HG02981 (cell line): ENCODE measurements around the gene MRPL10.

Source experiments
- ATAC-seq: cut with Tn5 transposase; IDR thresholded peaks from one replicate; pipeline ENCODE4 v1.9.1; 2021; ENCODE audit warnings: mild to moderate bottlenecking, moderate library complexity; ENCODE audit not compliant: unreplicated experiment

The MRPL10 gene

DNA sequence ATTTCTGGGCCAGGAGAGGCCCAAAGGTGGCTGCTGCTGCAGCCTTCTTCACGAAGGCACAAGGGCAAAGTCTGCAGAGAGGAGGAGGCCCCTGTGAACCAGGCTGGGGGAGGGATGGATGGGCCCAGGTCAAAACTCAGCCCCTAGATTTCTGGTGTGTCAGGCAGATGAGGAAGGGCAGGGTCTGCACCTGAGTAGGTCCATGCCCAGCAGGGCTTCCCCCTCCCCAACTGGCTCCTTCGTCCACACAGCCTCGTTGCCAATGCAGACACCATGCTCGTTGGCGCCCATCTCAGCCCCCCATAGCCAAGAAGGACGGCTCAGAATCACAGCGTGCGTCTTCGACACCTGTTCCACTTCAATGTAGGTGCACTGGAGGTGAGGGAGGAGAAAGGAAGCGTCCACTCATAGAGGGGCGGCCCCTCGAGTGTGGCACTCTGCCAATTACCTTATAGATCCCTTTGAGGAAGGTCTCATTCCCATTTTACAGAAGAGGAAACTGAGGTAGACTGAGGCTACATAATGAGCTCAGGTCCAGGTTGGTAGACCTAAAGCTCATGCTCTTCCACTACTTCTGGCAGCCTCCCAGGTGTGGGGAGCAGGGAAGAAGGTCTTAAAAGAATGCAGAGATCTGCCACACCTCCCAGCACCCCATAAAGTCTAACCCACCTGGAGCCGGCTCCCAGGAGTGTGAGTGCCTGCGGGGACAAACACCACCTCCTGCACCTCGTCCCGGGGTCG, 8.8 kb upstream of the MRPL10 start:
- ATAC-seq: no peak

DNA sequence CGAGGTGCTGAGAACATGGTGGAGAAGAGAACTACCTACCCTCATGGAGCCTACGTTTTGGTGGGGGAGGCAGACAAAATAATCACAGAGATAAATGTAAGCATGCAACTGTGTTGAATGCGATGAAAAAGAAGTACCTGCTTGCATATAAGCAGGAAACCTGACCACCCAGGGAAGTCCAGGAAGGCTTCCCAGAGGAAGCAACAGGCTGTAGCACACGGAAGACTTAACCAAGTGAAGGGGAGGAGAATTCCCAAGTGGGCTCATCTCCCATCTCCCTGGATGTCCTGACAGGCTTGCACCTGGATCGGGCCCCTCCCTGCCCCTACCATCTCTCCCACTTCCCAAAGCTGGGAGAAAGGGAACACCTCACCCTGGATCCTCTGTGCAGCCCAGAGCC, 7.7 kb upstream of the MRPL10 start:
- ATAC-seq: no peak

DNA sequence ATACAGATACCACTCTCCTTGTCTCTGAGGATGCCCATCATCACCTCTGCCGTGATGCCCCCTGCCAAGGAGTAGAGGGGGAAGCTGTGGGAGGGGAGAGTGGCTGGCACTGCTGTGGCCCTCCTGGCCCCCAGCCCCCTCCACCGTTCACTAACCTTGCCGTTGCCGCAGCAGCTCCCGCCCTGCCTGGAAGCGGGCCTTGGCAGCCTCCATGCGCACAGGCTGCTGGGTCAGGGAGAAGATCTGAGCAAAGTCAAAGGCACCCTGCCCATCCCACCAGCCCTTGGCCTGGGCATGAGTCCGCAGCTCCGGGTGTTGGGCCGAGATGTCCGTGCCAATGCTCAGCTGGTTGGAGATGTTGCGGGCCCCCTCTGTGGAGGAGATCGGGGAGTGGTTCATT, 7.3 kb upstream of the MRPL10 start:
- no peak for ATAC-seq

DNA sequence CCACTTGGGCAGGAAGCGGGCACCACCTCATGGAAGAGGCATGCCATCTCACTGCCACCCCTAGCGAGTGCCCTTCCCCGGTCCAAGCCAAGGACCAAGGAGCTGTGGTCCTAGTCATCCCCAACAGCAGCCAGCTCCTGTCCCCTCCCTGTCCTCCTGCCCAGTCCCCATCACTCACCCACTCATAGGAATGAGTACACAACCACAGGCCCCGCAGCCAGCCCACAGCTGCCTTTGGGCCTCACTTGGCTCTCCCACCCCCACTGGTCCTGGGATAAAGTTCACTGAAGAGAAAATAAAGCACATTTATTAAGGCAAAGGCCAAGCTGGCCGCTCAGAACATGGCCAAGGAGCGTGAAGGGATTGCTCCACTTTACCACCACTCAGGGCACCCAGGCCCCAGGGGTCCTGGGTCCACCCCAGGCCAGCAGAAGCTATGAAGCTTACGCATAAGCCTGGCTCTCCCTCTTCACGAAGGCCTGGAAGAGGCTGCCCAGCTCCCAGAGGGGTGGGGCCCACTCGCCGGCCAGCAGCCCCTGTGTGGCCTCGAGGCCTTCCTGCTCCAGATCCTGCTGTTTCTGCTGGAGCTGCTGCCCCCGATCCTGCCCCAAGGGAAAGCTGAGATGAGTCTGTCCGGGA, 6.2 kb upstream of the MRPL10 start:
- no peak for ATAC-seq

DNA sequence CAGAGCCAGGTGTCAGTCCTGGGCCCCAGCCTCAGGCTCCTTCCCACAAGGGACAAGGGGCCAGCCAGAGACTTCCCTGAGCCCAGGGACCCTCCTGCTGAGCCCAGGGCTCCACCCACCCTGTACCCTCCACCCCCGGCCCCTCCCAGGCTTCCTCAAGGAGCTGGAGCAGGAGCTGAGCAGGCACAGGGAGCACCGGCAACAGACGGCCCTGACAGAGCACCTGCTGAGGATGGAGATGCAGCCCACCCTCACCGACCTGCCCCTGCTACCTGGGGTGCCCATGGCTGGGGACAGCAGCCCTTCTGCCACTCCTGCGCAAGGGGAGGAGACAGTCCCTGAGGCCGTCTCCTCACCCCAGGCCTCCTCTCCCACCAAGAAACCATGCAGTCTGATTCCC, 5.3 kb upstream of the MRPL10 start:
- no peak for ATAC-seq

DNA sequence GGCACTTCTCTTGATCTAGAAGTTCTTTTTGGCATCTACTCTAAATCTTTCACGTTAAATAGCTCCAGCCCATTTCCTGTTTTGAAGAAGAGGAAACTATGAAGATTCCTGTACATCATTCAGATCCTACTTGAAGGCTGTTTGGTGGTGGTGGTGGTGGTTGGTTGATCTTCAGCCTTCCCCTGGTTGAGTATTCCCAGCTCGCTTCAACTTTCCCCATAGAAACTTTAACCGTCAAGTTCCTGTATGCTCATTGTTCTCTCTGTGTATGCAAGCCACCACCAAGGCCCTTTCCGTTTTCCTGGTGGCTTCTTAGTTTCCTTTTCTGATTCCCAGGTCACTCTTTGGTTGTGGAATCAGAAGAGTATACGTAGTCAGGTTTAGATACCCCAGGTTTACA, 3.4 kb upstream of the MRPL10 start:
- no peak for ATAC-seq

DNA sequence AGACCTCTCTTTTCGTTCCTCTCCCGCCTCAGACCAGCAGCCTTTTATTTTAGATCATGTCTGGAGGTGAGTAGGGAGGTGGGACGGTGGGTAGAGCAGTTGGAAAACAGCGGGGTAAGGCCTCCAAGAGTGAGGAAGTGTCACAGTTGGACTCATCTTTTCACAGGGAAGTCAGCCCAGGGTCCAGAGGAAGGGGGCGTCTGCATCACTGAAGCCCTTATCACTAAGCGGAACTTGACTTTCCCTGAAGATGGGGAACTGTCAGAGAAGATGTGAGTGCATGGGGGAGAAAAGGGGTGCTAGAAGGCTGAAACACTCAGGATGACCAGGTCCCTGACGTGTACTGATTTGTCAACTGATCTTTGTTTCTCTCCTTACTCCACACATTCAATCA, 590 bp upstream of the MRPL10 start:
- ATAC-seq: no peak

DNA sequence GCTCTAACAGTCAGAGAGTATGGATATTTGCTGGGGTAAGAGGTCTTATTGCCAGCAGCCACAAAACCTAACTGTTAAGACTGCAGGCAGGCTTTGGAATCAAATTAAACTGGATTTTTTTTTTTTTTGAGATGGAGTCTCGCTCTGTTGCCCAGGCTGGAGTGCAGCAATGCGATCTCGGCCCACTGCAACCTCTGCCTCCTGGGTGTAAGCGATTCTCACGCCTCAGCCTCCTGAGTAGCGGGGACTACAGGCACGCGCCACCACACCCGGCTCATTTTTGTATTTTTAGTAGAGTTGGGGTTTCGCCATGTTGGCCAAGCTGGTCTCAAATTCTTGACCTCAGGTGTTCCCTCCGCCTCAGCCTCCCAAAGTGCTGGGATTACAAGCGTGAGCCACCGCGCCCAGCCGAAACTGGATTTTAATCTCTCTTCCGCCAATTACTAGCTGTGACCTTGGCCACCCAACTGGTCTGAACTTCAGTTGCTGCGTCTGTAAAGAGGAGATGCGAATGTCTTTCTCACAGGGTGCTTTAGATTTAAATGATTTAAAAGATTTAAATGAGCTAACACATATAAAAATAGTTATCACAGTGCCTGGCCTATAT, 842 bp downstream of the MRPL10 start:
- no peak for ATAC-seq

DNA sequence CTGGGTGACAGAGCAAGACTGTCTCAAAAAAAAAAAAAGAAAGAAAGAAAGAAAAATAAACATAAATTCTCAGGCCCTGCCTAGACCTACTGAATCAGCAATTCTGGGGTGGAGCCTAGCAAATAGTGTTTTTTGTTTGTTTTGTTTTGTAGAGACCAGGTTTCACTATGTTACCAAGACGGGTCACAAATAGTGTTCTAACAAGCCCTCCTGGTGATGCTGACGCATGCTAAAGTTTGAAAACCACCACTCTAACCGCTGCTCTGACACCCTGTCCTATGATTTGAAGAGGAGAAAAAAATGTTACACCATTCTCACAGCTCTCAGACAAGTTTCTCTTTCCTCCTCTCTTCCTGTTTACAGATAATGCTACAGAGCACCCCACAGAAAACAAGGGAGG, 1.5 kb downstream of the MRPL10 start:
- no peak for ATAC-seq

DNA sequence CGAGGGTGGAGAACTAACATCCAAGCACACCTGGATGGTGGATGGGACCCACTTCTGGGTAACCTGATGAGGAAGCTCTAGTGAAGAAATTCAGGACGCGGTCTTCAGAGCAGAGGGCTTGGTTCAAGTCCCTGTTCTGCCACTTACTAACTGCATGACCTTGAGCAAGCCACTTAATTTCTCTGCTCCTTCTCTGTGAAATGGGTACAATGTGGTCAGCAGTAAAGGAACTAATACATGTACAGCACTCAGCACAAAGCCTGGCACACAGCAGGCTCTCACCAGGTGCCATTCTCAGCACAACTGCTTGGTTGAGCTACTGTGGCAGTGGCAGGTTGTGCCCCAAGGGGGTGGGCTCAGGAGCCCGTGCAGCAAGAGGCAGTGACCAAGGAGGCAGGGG, 7.8 kb downstream of the MRPL10 start:
- no peak for ATAC-seq

DNA sequence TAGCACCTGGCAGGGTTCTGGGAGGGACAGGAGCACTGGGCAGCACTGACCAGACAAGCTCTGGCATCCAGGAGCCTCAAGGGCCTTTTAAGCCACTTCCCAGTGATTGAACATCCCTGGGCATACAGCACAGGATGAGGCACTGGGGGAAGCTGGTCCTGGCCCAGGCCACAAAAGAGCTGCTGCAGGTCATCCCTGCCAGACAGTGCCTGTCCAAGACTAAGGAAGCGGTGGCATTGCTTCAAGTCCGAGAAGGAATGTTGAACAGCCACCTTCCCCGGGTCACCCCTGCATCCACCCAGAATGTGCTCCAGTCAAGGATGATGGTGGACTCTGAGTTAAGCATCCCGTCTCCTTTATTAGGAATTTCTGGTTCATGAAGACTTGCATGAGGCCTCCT, 8.6 kb downstream of the MRPL10 start:
- no peak for ATAC-seq

DNA sequence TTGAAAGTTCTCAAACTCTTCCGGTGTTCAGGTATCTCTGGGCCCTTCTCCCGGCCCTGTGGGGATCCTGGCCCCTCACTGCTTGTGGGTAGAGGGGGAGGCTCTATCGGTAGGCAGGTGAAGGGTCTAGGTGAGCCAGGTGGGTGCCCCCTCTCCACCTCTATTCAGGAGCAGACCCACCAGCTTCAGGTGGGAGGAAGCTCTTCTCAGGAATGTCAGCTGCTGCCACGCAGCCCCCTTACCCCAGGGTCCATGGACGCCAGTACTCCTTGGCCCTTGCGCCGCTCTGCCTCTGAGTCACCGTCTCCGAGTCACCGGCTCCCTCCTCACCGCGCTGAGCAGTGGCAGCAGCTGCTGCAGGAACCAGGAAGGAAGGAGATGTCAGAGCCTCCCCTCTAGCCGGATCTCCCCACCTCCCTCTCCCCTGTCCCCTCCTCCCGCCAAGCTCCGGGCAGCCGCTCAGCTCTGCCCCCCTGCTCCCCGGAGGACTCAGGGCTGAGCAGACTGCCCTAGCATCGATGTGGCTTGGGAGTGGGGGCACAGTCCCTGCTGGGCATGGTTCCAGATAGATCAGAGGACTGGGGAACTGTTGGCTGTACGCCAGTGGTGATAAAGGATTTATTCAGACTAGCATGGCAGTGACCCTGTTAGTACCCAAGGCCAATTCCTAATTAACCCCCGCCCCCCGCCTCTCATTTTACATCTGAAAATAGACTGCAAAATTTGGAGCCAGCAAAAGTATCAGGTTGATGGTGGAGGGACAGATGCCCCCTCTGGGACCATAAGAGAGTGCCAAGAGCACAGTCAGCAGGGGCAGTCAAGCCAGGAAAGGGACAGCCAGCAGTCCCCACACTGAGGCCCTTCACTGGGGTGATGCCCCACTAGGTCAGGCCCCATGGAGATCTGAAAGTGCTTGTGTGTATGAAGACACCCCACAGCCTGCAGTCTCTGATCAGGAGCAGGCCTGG, 9.6 kb downstream of the MRPL10 start, which contains the start of gene OSBPL7:
Gene OSBPL7, minus strand, starts transcription at position 371 of the 968 bp plus-strand sequence. CDS start 1,516 bp downstream, outside the sequence.
- peak; percentile 61 for ATAC-seq

DNA sequence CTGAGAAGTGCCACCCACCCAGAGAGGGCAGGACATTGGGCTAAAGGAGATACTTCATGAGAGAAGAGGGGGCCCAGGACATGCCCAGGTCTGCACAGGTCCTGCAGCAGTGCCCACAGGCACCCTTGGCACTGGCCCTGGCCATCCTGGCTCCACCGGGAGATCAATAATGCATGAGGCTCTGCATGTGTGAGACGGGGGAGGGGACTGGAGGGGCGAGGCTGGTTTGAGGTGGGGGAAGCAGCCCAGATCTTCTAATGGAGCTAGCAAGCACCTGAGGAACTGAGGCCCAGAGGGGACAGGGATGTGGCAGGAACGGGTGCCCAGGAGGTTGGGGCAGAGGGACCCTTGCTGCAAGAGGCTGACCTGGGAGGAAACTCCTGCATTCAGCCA, 10.3 kb downstream of the MRPL10 start:
- no peak for ATAC-seq

DNA sequence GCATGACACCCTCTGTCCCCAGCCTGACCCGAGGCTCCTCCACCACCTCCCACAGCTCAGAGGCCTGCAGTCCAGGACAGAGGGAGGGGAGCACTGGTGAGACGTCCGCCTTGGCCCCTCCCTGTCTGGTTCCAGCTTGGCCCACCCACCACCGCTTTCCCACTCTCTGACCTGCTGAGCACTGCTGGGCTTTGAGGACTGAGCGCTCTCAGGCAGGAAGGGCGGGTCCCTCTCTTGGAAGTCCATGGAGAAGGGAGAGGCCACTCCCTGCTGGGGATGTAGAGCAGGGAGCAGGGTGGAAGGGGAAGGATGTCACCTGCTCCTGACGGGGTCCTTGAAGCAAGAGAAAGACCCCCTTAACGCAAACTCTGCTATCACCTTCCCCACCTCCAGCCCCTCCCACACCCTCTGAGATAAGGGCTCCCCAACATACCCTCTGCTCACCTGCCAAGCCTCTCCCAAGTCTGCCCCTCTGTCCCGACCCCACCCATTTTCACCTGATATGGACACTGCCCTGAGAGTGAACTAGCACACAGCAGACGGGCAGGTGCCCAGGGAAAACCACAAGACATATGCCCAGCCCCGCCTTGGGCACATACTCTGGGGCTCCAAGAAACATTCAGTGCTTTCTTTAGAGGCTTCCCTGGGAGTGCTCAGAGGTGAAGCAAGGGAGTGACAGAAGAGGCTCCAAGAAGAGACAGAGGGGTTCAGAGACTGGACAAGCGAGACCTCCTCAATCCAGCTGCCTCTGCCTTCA, 11.1 kb downstream of the MRPL10 start:
- no peak for ATAC-seq

DNA sequence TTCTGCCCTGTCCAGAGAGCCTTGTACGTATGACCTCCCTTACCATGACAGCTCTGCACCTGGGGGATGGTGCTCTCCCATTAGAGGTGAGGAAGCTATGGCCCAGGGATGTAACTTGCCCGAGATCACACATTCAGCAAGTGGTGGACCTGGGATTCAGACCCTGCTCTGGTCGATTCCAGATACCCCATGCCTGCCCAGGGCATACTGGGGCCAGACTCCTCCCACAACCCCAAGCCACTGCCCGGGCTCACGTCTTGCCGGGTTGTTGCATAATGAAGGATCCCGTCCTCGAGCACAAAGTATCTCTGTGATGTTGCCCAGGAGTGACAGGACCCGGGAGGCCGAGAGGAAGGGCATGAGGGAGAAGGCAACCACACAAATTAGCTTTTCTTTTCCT, 11.9 kb downstream of the MRPL10 start:
- ATAC-seq: no peak

DNA sequence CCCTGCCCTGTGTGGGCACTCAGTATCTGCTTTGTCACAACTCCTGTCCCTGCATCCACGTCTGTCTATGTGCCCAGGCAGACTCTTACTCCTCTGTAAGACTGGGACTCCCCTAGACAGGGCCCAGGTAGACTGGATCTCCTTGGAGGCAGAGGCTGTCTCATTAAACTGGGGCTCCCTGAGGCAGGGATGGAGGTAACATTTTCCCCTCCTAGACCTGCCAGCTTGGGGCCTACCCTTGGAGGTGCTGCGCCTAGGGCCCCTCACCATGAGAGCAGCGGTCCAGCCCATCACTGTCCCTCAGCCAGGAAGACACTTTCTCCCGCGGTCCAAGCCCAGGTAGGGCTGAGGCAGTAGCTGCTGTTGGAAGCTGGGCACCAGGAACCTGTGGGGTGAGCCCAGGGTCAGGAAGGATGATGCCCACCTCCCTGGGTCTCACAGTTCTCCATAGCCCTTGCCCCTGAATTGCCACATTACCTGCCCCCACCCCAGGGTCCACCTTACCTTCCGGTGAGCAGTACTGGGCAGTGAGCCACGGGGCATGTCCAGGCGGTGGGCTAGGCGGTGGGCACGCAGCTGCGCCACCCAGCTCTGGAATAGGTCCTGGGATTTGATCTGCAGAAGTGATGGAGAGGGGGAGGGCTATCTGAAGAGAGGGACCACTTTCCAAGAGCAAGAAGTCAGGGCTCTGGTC, 13.2 kb downstream of the MRPL10 start:
- no peak for ATAC-seq

DNA sequence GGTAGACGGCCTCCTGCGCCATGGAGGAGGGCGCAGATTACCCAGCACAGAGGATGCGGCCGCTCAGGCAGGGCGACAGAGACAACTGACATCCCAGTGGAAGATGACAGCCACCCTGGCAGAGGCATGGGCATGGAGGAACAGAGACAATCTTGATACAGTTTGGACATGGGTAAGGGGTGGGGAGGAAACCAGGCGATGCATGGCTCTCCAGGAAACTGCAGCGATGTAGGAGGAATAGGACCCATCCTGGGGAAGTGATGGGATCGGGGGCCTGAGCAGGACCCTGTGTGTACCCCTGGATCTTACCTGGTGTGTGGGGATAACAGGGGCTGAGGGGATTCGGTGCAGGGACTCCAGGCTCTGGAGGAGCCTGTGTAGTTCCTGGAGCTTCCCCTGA, 14.4 kb downstream of the MRPL10 start:
- no peak for ATAC-seq

DNA sequence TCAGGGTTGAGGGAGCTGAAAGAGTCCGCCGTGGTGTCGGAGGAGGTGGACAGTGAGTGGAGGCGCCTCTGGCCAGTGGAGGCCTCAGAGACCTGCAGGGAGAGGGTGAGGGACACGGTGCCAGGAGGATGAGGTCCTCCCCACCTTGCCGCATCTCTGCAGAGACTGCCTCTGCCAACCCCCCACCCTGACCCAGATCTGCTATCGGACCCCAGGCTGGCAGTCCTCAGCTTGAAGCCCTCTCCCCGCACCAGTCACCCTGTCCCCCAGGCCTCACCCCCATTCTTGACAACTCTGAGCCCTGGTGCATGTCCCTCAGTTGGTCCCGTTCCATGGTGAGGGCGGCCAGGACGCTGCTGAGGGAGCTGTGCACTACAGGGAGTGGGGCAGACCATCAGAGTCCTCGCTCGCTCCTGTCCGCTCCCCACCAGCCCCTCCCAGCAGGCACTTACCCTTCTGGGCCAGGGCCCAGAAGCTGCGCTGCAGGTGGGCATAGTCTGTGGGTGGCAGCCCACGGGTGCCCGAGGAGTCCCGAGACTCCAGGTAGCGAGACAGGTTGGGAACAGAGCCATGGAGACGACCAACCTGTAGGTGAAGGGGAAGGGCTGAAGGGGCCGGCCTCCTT, 15.1 kb downstream of the MRPL10 start:
- ATAC-seq: no peak
